Measurements from ENCODE around the gene IL3. TPM values are rescaled to one million over a fixed set of nuclear protein-coding genes. Genes with fewer than 3 reads are reported as not detected.

Gene IL3
- total and polyA plus RNA-seq, 9 of the 15 experiments (the other 6 are each of a cell fraction or from before 2014, with no cell fraction given): not detected

DNA sequence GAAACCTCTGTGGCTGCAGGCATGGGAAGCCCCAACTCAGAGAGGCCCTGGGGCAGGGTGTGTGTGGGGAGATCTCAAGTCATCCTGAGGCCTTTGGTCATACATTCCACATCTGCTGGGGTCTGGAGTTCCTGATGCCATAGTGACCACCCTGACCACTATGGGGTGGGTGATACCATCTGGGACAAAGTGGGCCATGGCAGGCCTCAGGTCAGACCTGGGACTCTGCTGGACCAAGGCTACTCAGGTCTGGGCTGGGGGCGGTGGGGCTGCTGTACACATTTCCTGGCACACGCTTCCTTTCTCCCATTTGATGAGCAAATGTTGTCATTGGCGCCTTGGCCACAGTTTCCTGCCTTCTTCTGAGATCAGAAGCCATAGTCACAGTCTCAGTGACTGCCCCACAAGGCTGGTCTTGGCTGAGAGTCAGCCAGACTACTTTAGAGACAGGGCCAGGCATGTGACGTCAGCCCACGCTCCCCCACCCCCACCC, 33.9 kb upstream of the IL3 start (continued):
- no peak for TF ChIP-seq SFPQ (IDR thresholded peaks at IDR 0.05; ENCODE audit: low read depth, low read length)
- TF ChIP-seq ZNF431 (CRISPR knock-in tag; IDR thresholded peaks at IDR 0.05): no peak
- no peak for TF ChIP-seq CSDE1 (IDR thresholded peaks at IDR 0.05)

DNA sequence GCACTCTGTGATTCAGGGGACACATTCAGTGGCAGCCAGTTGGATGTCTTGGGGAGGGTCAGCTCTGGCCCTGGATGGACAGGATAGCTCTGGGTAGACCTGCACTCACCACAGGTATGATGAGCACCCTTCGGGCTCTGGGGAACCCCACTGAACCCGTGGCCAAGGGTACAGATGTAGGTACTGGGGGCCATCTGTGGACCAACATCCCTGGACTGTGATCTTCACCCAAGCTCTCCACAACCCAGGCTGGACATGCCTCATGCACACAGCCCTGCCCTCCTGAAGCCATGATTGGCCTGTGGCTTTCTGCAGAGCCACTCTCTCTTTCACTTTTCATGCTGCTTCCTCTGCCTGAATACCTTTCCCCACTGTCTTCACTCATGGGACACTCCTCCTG, 33.4 kb upstream of the IL3 start:
- H3K79me2 ChIP-seq (ENCODE audit: control insufficient read depth, insufficient read depth, low read length): no peaks in the 10 kb centered on the region
- H2AFZ ChIP-seq (ENCODE audit: low read depth, low read length): no peak overlapping the region
- POLR2A ChIA-PET: no interaction called here
- CTCF ChIA-PET (ENCODE audit: low intra/inter-chr PET ratio): no interaction called here
- peaks cover 3 to 4% of the 10 kb centered on the region in 2 experiments; a peak in 2 of 5 replicates for H3K4me1 ChIP-seq (replicated peaks in 1 of 2; ENCODE audit: control insufficient read depth in 2 of 2, insufficient read depth in 2 of 2, low read length in 2 of 2)
- H3K4me2 ChIP-seq (ENCODE audit: insufficient read depth, low read length): no peak overlapping the region
- no peak overlapping the region for H3K4me3 ChIP-seq
- H3K9me1 ChIP-seq (ENCODE audit: control insufficient read depth, insufficient read depth, low read length): no peaks in the 10 kb centered on the region
- DNase-seq (ENCODE audit: extremely low read depth in 1 of 4, low spot score in 3 of 4) (no peak), FAIRE-seq (no peak), ATAC-seq (no peak)
- peaks cover 9 to 36% of the 10 kb centered on the region in 2 experiments; a peak in 4 of 5 replicates for H3K27me3 ChIP-seq (ENCODE audit: control insufficient read depth in 2 of 2, insufficient read depth in 2 of 2, low read length in 2 of 2)
- intact Hi-C loops (cut with micrococcal nuclease): no loop called here
- no TSS peak for BruUV-seq (replicated peaks)
- no peaks in the 10 kb centered on the region for H4K20me1 ChIP-seq (replicated peaks; ENCODE audit: control insufficient read depth, insufficient read depth, low read length)
- 0% methylated on average over 2 of the region's 2 CpGs for WGBS (ENCODE audit: insufficient coverage, low coverage, missing lambda C conversion rate)
- in situ Hi-C loops (cut with MboI): no loop called here
- H3K27ac ChIP-seq (ENCODE audit: extremely low read depth, low read depth, low read length): no peak overlapping the region
- H3K9me3 ChIP-seq (replicated peaks; ENCODE audit: control insufficient read depth, insufficient read depth, low read depth, low read length): no peaks in the 10 kb centered on the region
- no peak overlapping the region; a peak in 1 of 4 replicates for H3K9ac ChIP-seq (ENCODE audit: insufficient read depth in 1 of 2, low read depth in 2 of 2, low read length in 2 of 2)
- H3K36me3 ChIP-seq (ENCODE audit: control insufficient read depth, insufficient read depth, low read length): no peaks in the 10 kb centered on the region
- TF ChIP-seq, protein P1, sequence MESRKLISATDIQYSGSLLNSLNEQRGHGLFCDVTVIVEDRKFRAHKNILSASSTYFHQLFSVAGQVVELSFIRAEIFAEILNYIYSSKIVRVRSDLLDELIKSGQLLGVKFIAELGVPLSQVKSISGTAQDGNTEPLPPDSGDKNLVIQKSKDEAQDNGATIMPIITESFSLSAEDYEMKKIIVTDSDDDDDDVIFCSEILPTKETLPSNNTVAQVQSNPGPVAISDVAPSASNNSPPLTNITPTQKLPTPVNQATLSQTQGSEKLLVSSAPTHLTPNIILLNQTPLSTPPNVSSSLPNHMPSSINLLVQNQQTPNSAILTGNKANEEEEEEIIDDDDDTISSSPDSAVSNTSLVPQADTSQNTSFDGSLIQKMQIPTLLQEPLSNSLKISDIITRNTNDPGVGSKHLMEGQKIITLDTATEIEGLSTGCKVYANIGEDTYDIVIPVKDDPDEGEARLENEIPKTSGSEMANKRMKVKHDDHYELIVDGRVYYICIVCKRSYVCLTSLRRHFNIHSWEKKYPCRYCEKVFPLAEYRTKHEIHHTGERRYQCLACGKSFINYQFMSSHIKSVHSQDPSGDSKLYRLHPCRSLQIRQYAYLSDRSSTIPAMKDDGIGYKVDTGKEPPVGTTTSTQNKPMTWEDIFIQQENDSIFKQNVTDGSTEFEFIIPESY (CRISPR knock-in tag; IDR thresholded peaks at IDR 0.05): no peak
- TF ChIP-seq ARID1B (IDR thresholded peaks at IDR 0.05) (no peak), ZC3H8 (IDR thresholded peaks at IDR 0.05) (no peak), E2F3 (CRISPR knock-in tag; IDR thresholded peaks at IDR 0.05) (no peak)
- TF ChIP-seq, protein P2, sequence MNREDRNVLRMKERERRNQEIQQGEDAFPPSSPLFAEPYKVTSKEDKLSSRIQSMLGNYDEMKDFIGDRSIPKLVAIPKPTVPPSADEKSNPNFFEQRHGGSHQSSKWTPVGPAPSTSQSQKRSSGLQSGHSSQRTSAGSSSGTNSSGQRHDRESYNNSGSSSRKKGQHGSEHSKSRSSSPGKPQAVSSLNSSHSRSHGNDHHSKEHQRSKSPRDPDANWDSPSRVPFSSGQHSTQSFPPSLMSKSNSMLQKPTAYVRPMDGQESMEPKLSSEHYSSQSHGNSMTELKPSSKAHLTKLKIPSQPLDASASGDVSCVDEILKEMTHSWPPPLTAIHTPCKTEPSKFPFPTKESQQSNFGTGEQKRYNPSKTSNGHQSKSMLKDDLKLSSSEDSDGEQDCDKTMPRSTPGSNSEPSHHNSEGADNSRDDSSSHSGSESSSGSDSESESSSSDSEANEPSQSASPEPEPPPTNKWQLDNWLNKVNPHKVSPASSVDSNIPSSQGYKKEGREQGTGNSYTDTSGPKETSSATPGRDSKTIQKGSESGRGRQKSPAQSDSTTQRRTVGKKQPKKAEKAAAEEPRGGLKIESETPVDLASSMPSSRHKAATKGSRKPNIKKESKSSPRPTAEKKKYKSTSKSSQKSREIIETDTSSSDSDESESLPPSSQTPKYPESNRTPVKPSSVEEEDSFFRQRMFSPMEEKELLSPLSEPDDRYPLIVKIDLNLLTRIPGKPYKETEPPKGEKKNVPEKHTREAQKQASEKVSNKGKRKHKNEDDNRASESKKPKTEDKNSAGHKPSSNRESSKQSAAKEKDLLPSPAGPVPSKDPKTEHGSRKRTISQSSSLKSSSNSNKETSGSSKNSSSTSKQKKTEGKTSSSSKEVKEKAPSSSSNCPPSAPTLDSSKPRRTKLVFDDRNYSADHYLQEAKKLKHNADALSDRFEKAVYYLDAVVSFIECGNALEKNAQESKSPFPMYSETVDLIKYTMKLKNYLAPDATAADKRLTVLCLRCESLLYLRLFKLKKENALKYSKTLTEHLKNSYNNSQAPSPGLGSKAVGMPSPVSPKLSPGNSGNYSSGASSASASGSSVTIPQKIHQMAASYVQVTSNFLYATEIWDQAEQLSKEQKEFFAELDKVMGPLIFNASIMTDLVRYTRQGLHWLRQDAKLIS (CRISPR knock-in tag; IDR thresholded peaks at IDR 0.05): no peak
- TF ChIP-seq, protein P3, sequence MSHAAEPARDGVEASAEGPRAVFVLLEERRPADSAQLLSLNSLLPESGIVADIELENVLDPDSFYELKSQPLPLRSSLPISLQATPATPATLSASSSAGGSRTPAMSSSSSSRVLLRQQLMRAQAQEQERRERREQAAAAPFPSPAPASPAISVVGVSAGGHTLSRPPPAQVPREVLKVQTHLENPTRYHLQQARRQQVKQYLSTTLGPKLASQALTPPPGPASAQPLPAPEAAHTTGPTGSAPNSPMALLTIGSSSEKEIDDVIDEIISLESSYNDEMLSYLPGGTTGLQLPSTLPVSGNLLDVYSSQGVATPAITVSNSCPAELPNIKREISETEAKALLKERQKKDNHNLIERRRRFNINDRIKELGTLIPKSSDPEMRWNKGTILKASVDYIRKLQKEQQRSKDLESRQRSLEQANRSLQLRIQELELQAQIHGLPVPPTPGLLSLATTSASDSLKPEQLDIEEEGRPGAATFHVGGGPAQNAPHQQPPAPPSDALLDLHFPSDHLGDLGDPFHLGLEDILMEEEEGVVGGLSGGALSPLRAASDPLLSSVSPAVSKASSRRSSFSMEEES (CRISPR knock-in tag; IDR thresholded peaks at IDR 0.05): no peak

Data from K562 (cell line).